ENCODE results near the gene CMKLR1. TPM values are rescaled to one million over a fixed set of nuclear protein-coding genes. Genes with fewer than 3 reads are reported as not detected.

The CMKLR1 gene
- total RNA-seq, 4 donors from 2014 or later: 9.7 to 25.4 (median 13.0) TPM

DNA sequence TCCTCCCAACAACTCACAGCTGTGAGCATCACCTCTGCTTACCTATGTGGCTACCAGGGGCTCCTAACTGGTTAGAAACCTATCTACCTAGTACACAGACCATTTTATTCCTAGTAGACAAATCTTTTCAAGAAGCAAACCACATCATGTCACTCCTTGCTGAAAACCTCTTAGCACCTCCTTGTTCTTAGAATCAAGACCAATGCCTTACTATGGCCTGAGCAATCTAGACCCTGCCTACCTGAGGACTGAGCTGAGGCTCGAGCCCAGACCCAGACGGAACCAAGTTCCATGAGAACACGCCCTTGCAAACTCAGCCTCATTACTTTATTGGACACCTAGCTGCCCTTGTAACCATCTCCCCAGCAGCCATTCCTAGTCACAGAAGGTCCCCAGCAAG lies 32.6 kb downstream of the CMKLR1 start:
- no peaks in the 10 kb centered on the region for H3K9me3 ChIP-seq
- H3K27me3 ChIP-seq: no peaks in the 10 kb centered on the region
- ATAC-seq: no peak
- H3K4me1 ChIP-seq: peaks cover 0 to 92% (median 47%) of the 10 kb centered on the region in 3 donors
- TF ChIP-seq POLR2A (IDR thresholded peaks at IDR 0.05) (no peak), EP300 (IDR thresholded peaks at IDR 0.05) (no peak), POLR2AphosphoS5 (IDR thresholded peaks at IDR 0.05) (no peak), CTCF (IDR thresholded peaks at IDR 0.05) (no peak)
- peak overlapping the region in 3 of 4 donors; percentile 68 to 74 (median 72) for H3K27ac ChIP-seq
- no peak overlapping the region for H3K4me3 ChIP-seq
- 93 to 100% methylated on average over 1 to 3 of the region's 3 CpGs for WGBS, 2 donors (ENCODE audit: low coverage in 1 of 2)
- no peaks in the 10 kb centered on the region for H3K36me3 ChIP-seq

GRCh38 chr12:108305991-108306501 lies 33.1 kb downstream of the CMKLR1 start:
- H3K4me3 ChIP-seq: peak overlapping the region in 1 of 2 donors; percentile 29
- H3K27me3 ChIP-seq: no peaks in the 10 kb centered on the region
- H3K36me3 ChIP-seq: no peaks in the 10 kb centered on the region
- 27 to 60% methylated on average over 1 to 6 of the region's 10 CpGs for WGBS, 2 donors (ENCODE audit: low coverage in 1 of 2)
- TF ChIP-seq EP300 (IDR thresholded peaks at IDR 0.05) (no peak), POLR2A (IDR thresholded peaks at IDR 0.05) (no peak), CTCF (IDR thresholded peaks at IDR 0.05) (no peak), POLR2AphosphoS5 (IDR thresholded peaks at IDR 0.05) (peak; percentile 12)
- peak; percentile 14 for ATAC-seq
- H3K9me3 ChIP-seq: no peaks in the 10 kb centered on the region
- peak overlapping the region; percentile 5 to 74 (median 70) for H3K27ac ChIP-seq
- H3K4me1 ChIP-seq: peaks cover 0 to 91% (median 47%) of the 10 kb centered on the region in 3 donors

DNA sequence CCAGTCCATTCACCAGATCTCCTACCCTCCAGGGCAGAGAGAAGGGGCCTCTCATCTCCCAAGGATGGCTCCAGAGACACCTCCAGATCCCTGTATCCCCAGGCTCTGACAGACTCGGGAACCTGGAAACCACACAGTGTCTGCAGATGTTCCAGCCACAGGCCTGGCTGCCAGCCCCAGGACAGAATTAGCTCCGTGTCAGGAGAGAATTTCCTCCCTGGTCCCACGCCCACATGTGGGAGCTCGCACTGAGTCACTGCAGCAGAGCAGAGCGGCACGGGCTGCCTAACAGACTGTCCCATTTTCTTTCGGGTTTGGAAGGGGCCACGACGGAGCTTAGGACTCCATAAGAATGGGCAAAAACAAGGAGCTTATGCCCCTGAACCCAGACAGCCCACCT lies 33.6 kb downstream of the CMKLR1 start:
- TF ChIP-seq POLR2AphosphoS5 (IDR thresholded peaks at IDR 0.05): peak; percentile 79
- no peak for TF ChIP-seq EP300 (IDR thresholded peaks at IDR 0.05)
- no peaks in the 10 kb centered on the region for H3K36me3 ChIP-seq
- WGBS, 2 donors (ENCODE audit: low coverage in 1 of 2): 10% methylated on average over 7 of the region's 9 CpGs; no CpG with 5 or more reads in 1 of the 2 donors
- peaks cover 0 to 86% (median 47%) of the 10 kb centered on the region in 3 donors for H3K4me1 ChIP-seq
- peak; percentile 87 for ATAC-seq
- peak overlapping the region; percentile 5 to 74 (median 70) for H3K27ac ChIP-seq
- no peaks in the 10 kb centered on the region for H3K9me3 ChIP-seq
- H3K27me3 ChIP-seq: no peaks in the 10 kb centered on the region
- H3K4me3 ChIP-seq: peak overlapping the region in 1 of 2 donors; percentile 29

DNA sequence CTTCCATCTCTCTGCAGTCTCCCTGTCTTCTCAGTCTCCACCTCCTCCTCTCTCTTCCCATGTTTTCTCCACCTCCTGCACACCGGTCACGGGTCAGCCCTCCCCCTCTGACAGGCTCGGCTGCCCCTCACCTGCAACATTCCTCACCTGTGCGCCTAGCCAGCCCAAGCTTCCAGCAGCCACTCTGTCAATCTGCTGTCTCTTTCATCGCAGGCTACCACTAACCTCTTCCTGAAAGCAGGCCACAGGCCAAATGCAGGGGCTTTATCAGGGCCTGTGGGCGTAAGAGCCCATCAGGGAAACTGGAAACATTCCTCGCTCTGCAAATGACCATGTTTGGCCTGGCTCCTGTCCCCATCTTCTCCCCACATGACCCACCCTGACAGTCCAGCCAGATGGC lies 34.5 kb downstream of the CMKLR1 start:
- H3K36me3 ChIP-seq: no peaks in the 10 kb centered on the region
- WGBS, 2 donors (ENCODE audit: low coverage in 1 of 2): 59% methylated on average over 7 of the region's 7 CpGs; no CpG with 5 or more reads in 1 of the 2 donors
- H3K4me3 ChIP-seq: no peak overlapping the region
- H3K27ac ChIP-seq: peak overlapping the region in 3 of 4 donors; percentile 68 to 74 (median 72)
- no peak for ATAC-seq
- TF ChIP-seq CTCF (IDR thresholded peaks at IDR 0.05) (no peak), POLR2A (IDR thresholded peaks at IDR 0.05) (no peak), EP300 (IDR thresholded peaks at IDR 0.05) (no peak), POLR2AphosphoS5 (IDR thresholded peaks at IDR 0.05) (no peak)
- H3K9me3 ChIP-seq: no peaks in the 10 kb centered on the region
- H3K4me1 ChIP-seq: peaks cover 0 to 77% (median 47%) of the 10 kb centered on the region in 3 donors
- H3K27me3 ChIP-seq: no peaks in the 10 kb centered on the region

- 55% methylated on average over 2 of the region's 8 CpGs; no CpG with 5 or more reads in 1 of the 2 donors for WGBS, 2 donors (ENCODE audit: low coverage in 1 of 2)
- H3K9me3 ChIP-seq: no peaks in the 10 kb centered on the region
- H3K4me3 ChIP-seq: no peak overlapping the region
- no peaks in the 10 kb centered on the region for H3K27me3 ChIP-seq
- H3K36me3 ChIP-seq: no peaks in the 10 kb centered on the region
- ATAC-seq: no peak
- H3K4me1 ChIP-seq: peaks cover 0 to 70% (median 47%) of the 10 kb centered on the region in 3 donors
- TF ChIP-seq EP300 (IDR thresholded peaks at IDR 0.05) (no peak), CTCF (IDR thresholded peaks at IDR 0.05) (no peak), POLR2AphosphoS5 (IDR thresholded peaks at IDR 0.05) (no peak), POLR2A (IDR thresholded peaks at IDR 0.05) (no peak)
- peak overlapping the region in 3 of 4 donors; percentile 72 to 76 (median 74) for H3K27ac ChIP-seq
These were observed 35.4 kb downstream of the CMKLR1 start for GRCh38 chr12:108303703-108304102.

Data from gastroesophageal sphincter (tissue), 4 donors.